CD4-positive, alpha-beta T cell treated with Interleukin-12 subunit alpha and Interleukin-12 subunit beta, for 1 hour (primary cell): ENCODE measurements around the gene CLASP1.
"Not testable (repeated sequence)": the region's sequence is repeated elsewhere in the genome, so short reads cannot be mapped to it uniquely, and the experiment has no call there.

Experiments
- DNase-seq: peaks from one replicate; pipeline ENCODE4 v3.0.0-alpha.2; 2020

The CLASP1 gene

DNA sequence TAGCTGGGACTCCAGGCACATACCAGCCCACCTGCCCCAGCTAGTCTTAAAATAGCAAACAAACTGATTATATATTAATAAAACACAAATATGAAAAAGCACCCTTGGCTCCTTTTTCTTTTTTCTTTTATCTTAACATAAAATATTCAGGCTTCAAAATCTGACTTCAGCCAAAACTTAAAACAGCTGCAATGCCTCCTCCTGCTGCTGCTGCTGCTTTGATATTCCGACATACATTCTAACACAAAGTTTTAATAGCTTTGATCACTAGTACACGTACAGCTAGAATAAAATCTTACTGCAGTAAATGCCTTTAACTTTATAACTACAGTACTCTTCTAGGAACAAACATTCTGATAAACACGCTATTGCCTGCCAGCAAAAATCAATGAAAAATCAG is 190.0 kb downstream of the CLASP1 start:
- DNase-seq = no peak

- DNase-seq = no peak
These were observed 192.9 kb downstream of the CLASP1 start for GRCh38 chr2:121456325-121456724.

DNA sequence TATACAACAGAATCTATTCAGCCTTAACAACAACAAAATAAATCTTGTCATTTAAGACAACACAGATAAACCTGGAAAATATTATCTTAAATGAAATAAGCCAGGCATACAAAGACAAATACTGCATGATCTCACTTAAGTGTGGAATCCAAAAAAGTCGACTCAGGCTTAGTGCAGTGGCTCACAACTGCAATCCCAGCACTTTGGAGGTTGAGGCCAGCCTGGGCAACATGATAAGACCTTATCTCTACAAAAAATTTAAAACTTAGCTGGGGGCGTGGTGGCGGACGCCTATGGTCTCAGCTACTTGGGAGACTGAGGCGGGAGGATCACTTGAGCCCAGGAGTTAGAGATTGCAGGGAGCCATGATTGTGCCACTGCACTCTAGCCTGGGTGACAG is 193.8 kb downstream of the CLASP1 start:
- DNase-seq = no peak

GRCh38 chr2:121454549-121455090 is 194.6 kb downstream of the CLASP1 start:
- DNase-seq = no peak

GRCh38 chr2:121451398-121451797 is 197.9 kb downstream of the CLASP1 start:
- no peak for DNase-seq

DNA sequence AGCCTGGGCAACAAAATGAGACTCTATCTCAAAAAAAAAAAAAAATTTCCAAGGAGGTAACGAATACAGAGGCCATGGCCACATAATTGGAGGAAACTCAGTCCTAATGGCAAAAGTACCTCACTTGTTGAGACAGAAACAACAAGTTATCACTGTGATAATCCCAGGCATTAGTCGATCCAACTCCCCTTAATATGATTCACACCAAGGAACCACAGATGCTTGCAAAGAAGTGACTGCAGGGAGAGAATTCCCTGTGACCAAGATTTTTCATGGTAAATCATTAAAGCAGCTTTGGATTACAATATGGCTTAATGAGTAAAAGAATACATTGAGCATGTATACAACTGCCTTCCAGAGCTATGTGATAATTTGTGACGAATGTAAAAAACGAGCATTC is 199.0 kb downstream of the CLASP1 start:
- no peak for DNase-seq

DNA sequence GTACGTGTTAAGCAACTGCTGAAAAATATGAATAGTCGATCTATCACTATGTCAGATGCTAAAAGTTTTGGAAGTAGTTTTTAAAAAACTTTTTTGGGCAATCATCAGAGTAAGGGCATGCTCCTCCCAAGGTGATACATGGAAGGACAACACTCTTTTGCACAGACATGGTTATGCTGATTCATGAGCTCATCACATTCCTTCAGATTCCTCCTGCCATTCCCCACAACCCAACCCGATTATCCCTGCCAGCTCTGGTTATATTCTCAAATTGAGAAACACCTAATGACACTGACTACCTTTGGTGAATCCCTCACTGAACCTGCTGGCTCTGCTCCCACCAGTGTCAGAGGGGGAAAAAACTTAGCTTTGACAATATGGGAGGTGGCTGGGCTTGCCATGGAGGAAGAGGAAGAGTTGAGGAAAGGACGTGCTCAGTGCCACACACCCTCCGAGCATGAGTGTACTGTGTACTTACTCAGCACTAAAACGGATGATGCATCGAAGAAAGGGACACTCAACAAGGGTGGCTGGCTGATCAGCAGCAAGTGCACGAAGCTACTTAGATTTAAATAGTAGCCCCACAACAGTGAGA is 202.5 kb downstream of the CLASP1 start:
- no peak for DNase-seq

DNA sequence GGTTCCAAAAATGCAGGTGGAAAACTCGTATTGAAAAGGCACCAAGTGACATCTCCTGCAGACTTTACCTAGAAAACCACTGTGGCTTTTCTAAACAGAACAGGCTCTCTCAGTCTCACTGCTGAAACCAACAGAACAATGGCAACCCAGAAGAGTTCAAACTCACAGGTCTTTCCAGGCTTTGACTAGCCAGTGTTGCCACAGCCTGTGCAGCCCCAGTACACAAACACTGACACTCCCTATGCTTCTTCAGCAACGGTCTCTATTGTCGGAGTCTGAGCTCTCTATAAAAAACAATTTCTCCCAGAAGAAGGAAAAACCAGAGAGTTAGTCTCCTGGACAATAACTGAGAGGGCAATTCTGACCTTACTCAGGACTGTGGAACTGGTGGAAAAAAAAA is 206.4 kb downstream of the CLASP1 start:
- no peak for DNase-seq

- DNase-seq = not testable (repeated sequence)
These were observed 211.0 kb downstream of the CLASP1 start for GRCh38 chr2:121438290-121438689.

- no peak for DNase-seq
These were observed 212.3 kb downstream of the CLASP1 start for GRCh38 chr2:121436918-121437317.

DNA sequence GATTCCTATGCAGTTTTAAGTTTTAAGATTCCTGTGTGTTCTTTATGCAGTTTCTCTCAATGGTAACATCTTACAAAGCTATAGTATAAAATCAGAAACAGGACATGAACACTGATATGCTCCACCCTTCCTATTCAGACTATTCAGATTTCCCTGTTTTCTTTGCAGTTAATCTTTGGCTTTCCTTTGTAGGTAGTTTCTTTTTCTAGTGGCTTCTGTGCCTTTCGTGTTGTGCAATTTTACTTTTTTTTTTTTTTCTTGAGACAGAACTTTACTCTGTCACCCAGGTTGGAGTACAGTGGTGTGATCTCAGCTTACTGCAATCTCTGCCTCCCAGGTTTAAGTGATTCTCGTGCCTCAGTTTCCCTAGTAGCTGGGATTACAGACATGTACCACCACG is 213.5 kb downstream of the CLASP1 start:
- no peak for DNase-seq

- no peak for DNase-seq
These were observed 218.0 kb downstream of the CLASP1 start for GRCh38 chr2:121431214-121431613.

DNA sequence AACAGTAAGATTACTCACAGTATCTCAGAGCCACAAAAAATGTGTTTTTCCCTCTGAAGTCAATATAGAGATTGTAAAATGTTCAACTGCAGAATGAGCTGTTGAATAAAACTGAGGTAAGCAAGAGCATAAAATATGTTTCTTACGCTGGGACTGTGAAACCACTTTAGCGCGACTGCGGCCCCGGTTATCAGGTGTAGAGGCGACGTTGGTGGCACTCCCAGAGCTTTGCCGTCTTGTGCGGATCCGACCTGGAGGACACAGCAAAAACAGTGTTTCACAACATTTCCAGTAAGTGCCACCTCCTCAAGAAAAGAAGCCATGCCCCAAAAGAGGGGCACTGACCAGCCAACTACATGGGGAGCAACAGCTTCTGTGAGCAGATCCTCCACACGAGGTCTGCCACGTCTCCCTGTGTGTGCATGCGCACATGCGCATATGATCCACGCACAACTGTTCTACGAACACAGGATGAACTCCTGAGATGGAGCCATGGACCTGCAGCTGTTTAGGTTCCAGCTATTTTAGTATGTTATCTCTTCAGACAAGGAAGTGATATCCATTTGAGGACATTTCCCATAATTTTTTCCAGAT is 219.2 kb downstream of the CLASP1 start:
- no peak for DNase-seq

DNA sequence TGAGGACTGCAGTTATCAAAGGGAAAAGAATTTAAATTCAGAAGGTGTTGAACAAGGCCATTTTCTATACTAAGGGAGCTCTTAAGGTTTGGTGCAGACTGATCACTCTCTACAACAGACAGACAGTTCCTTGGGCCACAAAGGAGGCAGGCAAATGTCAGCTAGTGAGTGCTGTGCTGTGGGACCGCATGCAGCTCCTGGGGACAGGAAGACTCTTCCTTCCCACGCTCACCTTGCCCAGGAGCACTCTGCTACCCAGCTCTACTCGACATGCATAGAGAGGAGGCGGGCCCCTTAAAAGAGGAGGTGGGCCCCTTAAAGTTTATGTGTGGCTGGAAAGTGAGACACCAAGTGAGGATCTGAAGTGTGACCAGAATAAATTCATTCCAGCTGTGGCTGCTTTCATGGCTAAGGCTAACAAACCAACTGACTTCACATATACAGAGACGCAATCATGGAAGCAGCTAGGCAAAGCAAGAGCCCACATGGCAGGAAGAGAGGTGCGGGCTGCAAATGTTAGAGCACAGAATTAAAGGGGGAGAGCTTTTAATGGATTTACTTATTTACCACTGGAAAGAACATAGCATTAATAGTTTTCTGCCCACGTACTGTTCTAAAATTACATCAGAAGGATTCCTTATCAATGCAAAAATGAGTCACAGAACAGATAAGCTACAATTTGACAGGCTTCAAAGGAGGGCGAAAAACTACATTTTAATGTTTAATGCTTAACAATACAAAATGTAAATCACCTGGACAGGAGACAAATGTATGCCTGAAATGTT is 220.0 kb downstream of the CLASP1 start:
- no peak for DNase-seq

GRCh38 chr2:121427187-121427689 is 222.0 kb downstream of the CLASP1 start:
- DNase-seq = no peak

- no peak for DNase-seq
These were observed 228.8 kb downstream of the CLASP1 start for GRCh38 chr2:121420486-121420885.

DNA sequence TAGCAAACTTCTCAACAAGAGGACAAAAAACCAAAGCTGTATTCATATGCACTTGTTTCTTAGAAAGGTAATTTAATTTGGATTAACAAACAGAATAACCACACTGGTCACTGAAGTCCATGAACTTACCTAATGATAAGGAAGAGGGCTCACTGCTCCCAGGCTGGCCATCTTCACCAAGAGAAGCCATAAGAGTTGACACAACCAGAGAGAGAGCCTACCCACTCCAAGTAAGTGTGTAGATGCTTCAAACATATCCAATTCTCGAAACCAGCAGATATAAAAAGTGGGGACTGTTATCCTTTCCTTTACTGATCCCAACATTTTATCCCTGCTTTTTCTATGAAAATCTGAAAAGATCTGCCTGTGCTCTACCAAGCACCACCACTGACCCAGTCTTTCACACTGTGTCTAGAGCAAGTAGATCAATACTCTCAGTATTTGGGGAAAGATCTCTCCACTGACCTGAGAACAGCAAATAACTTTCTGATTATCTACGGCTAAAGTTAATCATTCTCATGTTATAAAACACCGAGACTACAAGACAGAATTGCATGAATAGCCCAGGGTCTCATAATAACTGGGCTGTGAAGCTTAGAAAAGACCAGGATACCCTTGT is 230.1 kb downstream of the CLASP1 start:
- DNase-seq = no peak

GRCh38 chr2:121418494-121419058 is 230.7 kb downstream of the CLASP1 start:
- DNase-seq = no peak

DNA sequence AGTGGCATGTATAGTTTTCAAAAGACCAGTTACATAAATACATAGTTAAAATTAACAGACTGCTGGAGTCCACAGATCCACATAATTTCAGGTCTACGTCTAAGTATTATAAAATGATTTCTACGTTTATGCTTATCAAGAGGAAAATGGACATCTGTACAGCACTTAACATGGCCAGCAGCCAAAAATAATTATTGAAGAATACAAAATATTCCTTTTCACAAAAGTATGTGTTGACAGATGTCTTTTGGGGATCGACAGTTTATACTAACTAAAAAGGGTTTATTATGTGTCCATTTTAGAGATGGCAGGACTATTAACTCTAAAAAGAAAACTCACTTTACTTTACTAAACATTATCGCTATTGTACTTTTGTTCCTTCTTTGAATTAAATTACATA is 231.4 kb downstream of the CLASP1 start:
- DNase-seq = no peak

DNA sequence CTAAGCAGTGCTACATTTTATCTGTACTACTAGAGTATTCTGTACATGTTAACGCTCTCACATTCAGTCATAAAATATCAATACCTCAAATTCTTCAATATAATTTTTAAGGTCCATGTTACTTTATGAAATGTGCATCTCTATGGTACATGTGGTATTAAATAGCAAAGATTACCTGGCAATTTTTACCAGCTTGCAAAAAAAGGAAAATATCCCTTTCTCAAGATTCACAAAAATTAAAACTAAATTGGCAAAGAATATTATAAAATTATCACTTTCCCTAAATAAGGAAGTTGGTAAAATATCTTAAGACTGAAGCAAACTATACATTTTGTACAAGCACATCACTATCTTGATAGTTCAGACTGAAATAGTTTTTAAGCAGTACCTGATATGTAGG is 233.5 kb downstream of the CLASP1 start:
- no peak for DNase-seq

- no peak for DNase-seq
These were observed 236.9 kb downstream of the CLASP1 start for GRCh38 chr2:121412349-121412748.

GRCh38 chr2:121409966-121410365 is 239.3 kb downstream of the CLASP1 start:
- no peak for DNase-seq

DNA sequence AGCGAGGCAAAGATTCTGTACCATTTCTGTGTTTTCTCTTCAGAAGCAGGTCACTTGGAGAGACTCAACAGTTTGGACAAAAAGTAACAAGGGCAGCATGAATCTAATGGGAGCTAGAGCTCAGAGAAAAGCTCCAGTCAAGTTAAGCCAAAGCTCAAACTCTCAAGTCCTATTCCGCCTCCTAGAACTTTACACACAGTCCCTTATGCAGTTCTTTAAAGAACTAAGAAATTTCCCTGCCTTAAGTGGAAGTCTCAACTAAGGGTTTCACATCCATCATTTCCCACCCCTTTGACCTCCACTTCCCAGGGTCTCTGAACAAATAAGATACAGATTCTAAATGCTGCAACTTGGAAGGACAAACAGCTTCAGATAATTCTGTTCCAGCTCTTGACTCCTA is 239.9 kb downstream of the CLASP1 start:
- DNase-seq = no peak
